ENCODE data around the gene OR2V2.

DNA sequence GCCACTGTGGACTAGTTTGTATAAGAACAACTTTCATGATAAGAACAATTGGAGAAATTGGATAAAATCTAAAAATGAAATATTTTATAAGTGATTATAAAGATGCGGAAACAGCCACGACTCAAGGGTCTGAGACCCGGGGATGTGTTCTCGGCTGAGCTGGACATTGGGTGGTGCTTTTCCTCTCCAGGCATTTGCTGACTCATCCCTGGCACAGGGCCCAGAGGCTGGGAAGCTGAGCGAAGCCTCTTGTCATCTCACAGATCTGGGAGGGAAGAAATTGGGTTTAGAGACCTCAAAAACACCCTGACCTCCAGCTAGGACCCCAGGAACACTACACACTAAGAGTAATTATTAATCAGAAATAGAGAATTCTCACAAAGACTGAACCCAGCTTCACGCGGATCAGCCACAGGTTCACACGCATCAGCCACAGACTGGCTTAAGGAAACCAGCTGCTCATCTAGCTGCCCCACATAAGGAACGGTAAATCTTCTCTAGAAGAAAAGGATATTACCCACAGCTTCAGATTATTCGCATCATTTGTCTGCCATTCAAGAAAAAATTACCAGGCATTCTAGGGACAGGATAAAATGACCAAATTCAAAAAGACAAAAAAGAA, 13.7 kb upstream of the OR2V2 start:
- TF ChIP-seq, protein P1, sequence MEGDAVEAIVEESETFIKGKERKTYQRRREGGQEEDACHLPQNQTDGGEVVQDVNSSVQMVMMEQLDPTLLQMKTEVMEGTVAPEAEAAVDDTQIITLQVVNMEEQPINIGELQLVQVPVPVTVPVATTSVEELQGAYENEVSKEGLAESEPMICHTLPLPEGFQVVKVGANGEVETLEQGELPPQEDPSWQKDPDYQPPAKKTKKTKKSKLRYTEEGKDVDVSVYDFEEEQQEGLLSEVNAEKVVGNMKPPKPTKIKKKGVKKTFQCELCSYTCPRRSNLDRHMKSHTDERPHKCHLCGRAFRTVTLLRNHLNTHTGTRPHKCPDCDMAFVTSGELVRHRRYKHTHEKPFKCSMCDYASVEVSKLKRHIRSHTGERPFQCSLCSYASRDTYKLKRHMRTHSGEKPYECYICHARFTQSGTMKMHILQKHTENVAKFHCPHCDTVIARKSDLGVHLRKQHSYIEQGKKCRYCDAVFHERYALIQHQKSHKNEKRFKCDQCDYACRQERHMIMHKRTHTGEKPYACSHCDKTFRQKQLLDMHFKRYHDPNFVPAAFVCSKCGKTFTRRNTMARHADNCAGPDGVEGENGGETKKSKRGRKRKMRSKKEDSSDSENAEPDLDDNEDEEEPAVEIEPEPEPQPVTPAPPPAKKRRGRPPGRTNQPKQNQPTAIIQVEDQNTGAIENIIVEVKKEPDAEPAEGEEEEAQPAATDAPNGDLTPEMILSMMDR (IDR thresholded peaks at IDR 0.05; ENCODE audit: low read depth, low read length, poor library complexity, severe bottlenecking) = no peak
- no peak for TF ChIP-seq EZH2phosphoT487 (IDR thresholded peaks at IDR 0.05; ENCODE audit: borderline replicate concordance, low read length)

Data from DOHH2 (cell line).